ENCODE measurements around the gene KDM4D. TPM values are rescaled to one million over a fixed set of nuclear protein-coding genes. Genes with fewer than 3 reads are reported as not detected.
A peak's percentile ranks its signal among the peaks of the same experiment; 100 is the strongest.

The KDM4D gene
- total RNA-seq, 1 donor from 2014 or later, result 0.93 TPM

DNA sequence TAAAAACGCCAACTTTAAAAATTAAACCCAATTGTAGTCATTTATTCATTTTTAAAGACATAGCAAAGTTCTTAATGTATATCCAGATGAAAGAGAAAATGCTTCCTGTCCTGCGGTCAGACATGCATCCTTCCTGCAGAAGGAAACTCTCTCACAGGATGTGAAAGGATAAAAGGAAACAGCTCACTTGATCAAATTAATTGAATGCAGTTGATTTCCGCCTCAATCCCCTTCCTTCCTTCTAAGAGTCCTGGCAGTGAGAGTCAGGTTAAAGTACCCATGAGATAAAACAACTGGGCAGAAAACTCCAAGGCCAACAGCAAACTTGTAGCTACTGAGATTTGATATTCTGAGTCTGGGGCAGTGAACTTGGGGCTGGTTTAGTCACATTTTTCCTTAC lies 38.7 kb upstream of the KDM4D start:
- H2AFZ ChIP-seq (ENCODE audit: low read depth, low read length), result peak overlapping the region; percentile 25
- no peak overlapping the region for H3K27ac Mint-ChIP-seq (ENCODE audit: unreplicated experiment)

GRCh38 chr11:94938095-94939055 lies 35.1 kb upstream of the KDM4D start:
- H3K4me3 Mint-ChIP-seq (ENCODE audit: unreplicated experiment), result no peak overlapping the region
- H3K27me3 Mint-ChIP-seq (ENCODE audit: low read depth, unreplicated experiment), result peaks cover 9% of the 10 kb centered on the region
- Histone ChIP-seq H3K4me2 (ENCODE audit: low read length) (peak overlapping the region; percentile 53), H3K4me3 (ENCODE audit: insufficient read depth, low read depth, low read length) (no peak overlapping the region), H3K27ac (ENCODE audit: low read depth, low read length) (peak overlapping the region; percentile 67), H3K27me3 (ENCODE audit: insufficient read depth, low read length) (no peaks in the 10 kb centered on the region), H3K36me3 (ENCODE audit: insufficient read depth, low read length) (no peaks in the 10 kb centered on the region), H3K79me2 (ENCODE audit: insufficient read depth, low read length) (no peaks in the 10 kb centered on the region), H2AFZ (ENCODE audit: low read depth, low read length) (no peak overlapping the region), H3K9me3 (ENCODE audit: insufficient read depth, low read depth, low read length) (no peaks in the 10 kb centered on the region), H3K4me1 (ENCODE audit: insufficient read depth, low read length) (peaks cover 32% of the 10 kb centered on the region), H4K20me1 (ENCODE audit: insufficient read depth, low read length) (no peaks in the 10 kb centered on the region), H3K9ac (ENCODE audit: low read length) (peak overlapping the region; percentile 38)
- H3K27ac Mint-ChIP-seq (ENCODE audit: unreplicated experiment), result no peak overlapping the region
- DNase-seq (ENCODE audit: low read depth), result peak; percentile 92
- peak; percentile 26 for FAIRE-seq
- peaks cover 2% of the 10 kb centered on the region for H3K36me3 Mint-ChIP-seq (ENCODE audit: low read depth, unreplicated experiment)
- no peaks in the 10 kb centered on the region for H3K9me3 Mint-ChIP-seq (ENCODE audit: unreplicated experiment)
- peaks cover 12% of the 10 kb centered on the region for H3K4me1 Mint-ChIP-seq (ENCODE audit: low read depth, unreplicated experiment)
- no peak for TF ChIP-seq EZH2 (IDR thresholded peaks at IDR 0.05; ENCODE audit: insufficient read depth, low read length)
- TF ChIP-seq, protein P1, sequence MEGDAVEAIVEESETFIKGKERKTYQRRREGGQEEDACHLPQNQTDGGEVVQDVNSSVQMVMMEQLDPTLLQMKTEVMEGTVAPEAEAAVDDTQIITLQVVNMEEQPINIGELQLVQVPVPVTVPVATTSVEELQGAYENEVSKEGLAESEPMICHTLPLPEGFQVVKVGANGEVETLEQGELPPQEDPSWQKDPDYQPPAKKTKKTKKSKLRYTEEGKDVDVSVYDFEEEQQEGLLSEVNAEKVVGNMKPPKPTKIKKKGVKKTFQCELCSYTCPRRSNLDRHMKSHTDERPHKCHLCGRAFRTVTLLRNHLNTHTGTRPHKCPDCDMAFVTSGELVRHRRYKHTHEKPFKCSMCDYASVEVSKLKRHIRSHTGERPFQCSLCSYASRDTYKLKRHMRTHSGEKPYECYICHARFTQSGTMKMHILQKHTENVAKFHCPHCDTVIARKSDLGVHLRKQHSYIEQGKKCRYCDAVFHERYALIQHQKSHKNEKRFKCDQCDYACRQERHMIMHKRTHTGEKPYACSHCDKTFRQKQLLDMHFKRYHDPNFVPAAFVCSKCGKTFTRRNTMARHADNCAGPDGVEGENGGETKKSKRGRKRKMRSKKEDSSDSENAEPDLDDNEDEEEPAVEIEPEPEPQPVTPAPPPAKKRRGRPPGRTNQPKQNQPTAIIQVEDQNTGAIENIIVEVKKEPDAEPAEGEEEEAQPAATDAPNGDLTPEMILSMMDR (IDR thresholded peaks at IDR 0.05; ENCODE audit: insufficient read depth, low read depth, low read length), result no peak

More for the DNA sequence above, 38.7 kb upstream of the KDM4D start:
- Mint-ChIP-seq H3K4me1 (ENCODE audit: low read depth, unreplicated experiment) (peaks cover 17% of the 10 kb centered on the region), H3K9me3 (ENCODE audit: unreplicated experiment) (no peaks in the 10 kb centered on the region), H3K4me3 (ENCODE audit: unreplicated experiment) (no peak overlapping the region), H3K27me3 (ENCODE audit: low read depth, unreplicated experiment) (peaks cover 7% of the 10 kb centered on the region), H3K36me3 (ENCODE audit: low read depth, unreplicated experiment) (no peaks in the 10 kb centered on the region)
- no peaks in the 10 kb centered on the region for H3K79me2 ChIP-seq (ENCODE audit: insufficient read depth, low read length)
- peaks cover 42% of the 10 kb centered on the region for H3K4me1 ChIP-seq (ENCODE audit: insufficient read depth, low read length)
- no peaks in the 10 kb centered on the region for H4K20me1 ChIP-seq (ENCODE audit: insufficient read depth, low read length)
- FAIRE-seq, result peak; percentile 39
- peak overlapping the region; percentile 71 for H3K4me2 ChIP-seq (ENCODE audit: low read length)
- peak overlapping the region; percentile 67 for H3K9ac ChIP-seq (ENCODE audit: low read length)
- no peak for DNase-seq (ENCODE audit: low read depth)
- TF ChIP-seq, protein P1 (IDR thresholded peaks at IDR 0.05; ENCODE audit: insufficient read depth, low read depth, low read length), result no peak
- no peak for TF ChIP-seq EZH2 (IDR thresholded peaks at IDR 0.05; ENCODE audit: insufficient read depth, low read length)
- H3K27me3 ChIP-seq (ENCODE audit: insufficient read depth, low read length), result no peaks in the 10 kb centered on the region
- no peaks in the 10 kb centered on the region for H3K36me3 ChIP-seq (ENCODE audit: insufficient read depth, low read length)
- peak overlapping the region; percentile 93 for H3K27ac ChIP-seq (ENCODE audit: low read depth, low read length)
- H3K4me3 ChIP-seq (ENCODE audit: insufficient read depth, low read depth, low read length), result no peak overlapping the region
- no peaks in the 10 kb centered on the region for H3K9me3 ChIP-seq (ENCODE audit: insufficient read depth, low read depth, low read length)

DNA sequence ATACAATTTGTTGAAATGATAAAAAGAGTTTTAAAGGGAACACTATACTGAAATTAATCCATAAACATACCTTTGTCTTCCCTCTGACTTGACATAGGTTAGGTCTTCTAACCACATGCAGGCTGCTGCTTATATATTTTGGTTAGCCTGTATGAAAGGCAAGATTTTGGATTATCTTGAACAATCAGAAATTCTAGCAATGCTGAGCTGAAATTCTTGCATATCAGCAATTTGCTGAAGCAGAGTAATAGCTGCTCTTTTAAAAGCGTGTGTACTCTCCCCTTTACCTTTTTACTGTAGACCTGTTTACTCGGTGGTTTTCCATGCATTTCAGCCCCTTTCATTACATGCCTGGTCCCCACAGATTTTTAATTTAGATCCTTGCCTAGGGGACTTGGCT lies 34.2 kb upstream of the KDM4D start:
- Histone ChIP-seq H3K9me3 (ENCODE audit: insufficient read depth, low read depth, low read length) (no peaks in the 10 kb centered on the region), H3K79me2 (ENCODE audit: insufficient read depth, low read length) (no peaks in the 10 kb centered on the region), H3K27me3 (ENCODE audit: insufficient read depth, low read length) (no peaks in the 10 kb centered on the region), H3K36me3 (ENCODE audit: insufficient read depth, low read length) (no peaks in the 10 kb centered on the region), H3K4me2 (ENCODE audit: low read length) (no peak overlapping the region), H3K4me3 (ENCODE audit: insufficient read depth, low read depth, low read length) (no peak overlapping the region), H3K4me1 (ENCODE audit: insufficient read depth, low read length) (peaks cover 22% of the 10 kb centered on the region), H4K20me1 (ENCODE audit: insufficient read depth, low read length) (no peaks in the 10 kb centered on the region), H2AFZ (ENCODE audit: low read depth, low read length) (no peak overlapping the region), H3K27ac (ENCODE audit: low read depth, low read length) (no peak overlapping the region), H3K9ac (ENCODE audit: low read length) (no peak overlapping the region)
- Mint-ChIP-seq H3K36me3 (ENCODE audit: low read depth, unreplicated experiment) (peaks cover 4% of the 10 kb centered on the region), H3K9me3 (ENCODE audit: unreplicated experiment) (no peaks in the 10 kb centered on the region), H3K4me3 (ENCODE audit: unreplicated experiment) (no peak overlapping the region), H3K27me3 (ENCODE audit: low read depth, unreplicated experiment) (peaks cover 9% of the 10 kb centered on the region), H3K27ac (ENCODE audit: unreplicated experiment) (no peak overlapping the region), H3K4me1 (ENCODE audit: low read depth, unreplicated experiment) (peaks cover 3% of the 10 kb centered on the region)
- DNase-seq (ENCODE audit: low read depth) (no peak), FAIRE-seq (no peak)
- no peak for TF ChIP-seq EZH2 (IDR thresholded peaks at IDR 0.05; ENCODE audit: insufficient read depth, low read length)
- TF ChIP-seq, protein P1 (IDR thresholded peaks at IDR 0.05; ENCODE audit: insufficient read depth, low read depth, low read length), result no peak

All from astrocyte (in vitro differentiated cells and primary cell).